GM12878 (cell line): Measurements from ENCODE around the gene CAB39. TPM values are rescaled to one million over a fixed set of nuclear protein-coding genes. Genes with fewer than 3 reads are reported as not detected.

Experiments
- CHD1 ChIP-seq: IDR thresholded peaks from 2 replicates; pipeline ENCODE4 v1.6.1; 2012; ENCODE audit warnings: low read depth, low read length, improper control_type of control experiment
- E4F1 ChIP-seq: fragments of 450-650 bp; IDR thresholded peaks from 2 replicates; pipeline ENCODE4 v1.6.1; 2018; ENCODE audit warnings: borderline replicate concordance, mild to moderate bottlenecking; ENCODE audit not compliant: partially characterized antibody
- GATAD2B ChIP-seq: fragments of 450-650 bp; conservative IDR thresholded peaks from 2 replicates; pipeline ENCODE4 v1.6.1; 2017; ENCODE audit warnings: low read depth, mild to moderate bottlenecking, moderate library complexity
- HDGF ChIP-seq: fragments of 450-650 bp; IDR thresholded peaks from 2 replicates; pipeline ENCODE4 v1.6.1; 2016; ENCODE audit warnings: antibody characterized with exemption
- JUND ChIP-seq: IDR thresholded peaks from 2 replicates; pipeline ENCODE4 v1.6.1; 2012; ENCODE audit warnings: low read depth, mild to moderate bottlenecking, low read length, improper control_type of control experiment, moderate library complexity
- MYC ChIP-seq: IDR thresholded peaks from 2 replicates; pipeline ENCODE4 v1.6.1; 2011; ENCODE audit warnings: mild to moderate bottlenecking, low read length, moderate library complexity, inconsistent platforms; ENCODE audit not compliant: insufficient read depth, insufficient replicate concordance, insufficient read length, severe bottlenecking
- NR2F1 ChIP-seq: fragments of 450-650 bp; conservative IDR thresholded peaks from 2 replicates; pipeline ENCODE4 v1.6.1; 2017; ENCODE audit warnings: mild to moderate bottlenecking
- PAX8 ChIP-seq: fragments of 450-650 bp; IDR thresholded peaks from 2 replicates; pipeline ENCODE4 v1.6.1; 2017; ENCODE audit warnings: mild to moderate bottlenecking, moderate library complexity
- POU2F2 ChIP-seq: IDR thresholded peaks from 3 replicates; pipeline ENCODE4 v1.6.1; 2011; ENCODE audit warnings: low read depth, mild to moderate bottlenecking, low read length, borderline replicate concordance
- RBBP5 ChIP-seq: fragments of 200-600 bp; sonication (generic); conservative IDR thresholded peaks from 2 replicates; pipeline ENCODE4 v1.6.1; 2016
- SIX5 ChIP-seq: IDR thresholded peaks from 2 replicates; pipeline ENCODE4 v1.6.1; 2011; ENCODE audit warnings: mild to moderate bottlenecking, low read depth, low read length, moderate library complexity; ENCODE audit not compliant: severe bottlenecking
- SPI1 ChIP-seq: IDR thresholded peaks from 2 replicates; pipeline ENCODE4 v1.6.1; 2011; ENCODE audit warnings: low read depth, mild to moderate bottlenecking, low read length, moderate library complexity, borderline replicate concordance; ENCODE audit not compliant: insufficient read depth
- SUPT20H ChIP-seq: IDR thresholded peaks from 2 replicates; pipeline ENCODE4 v1.6.1; 2011; ENCODE audit warnings: low read depth, mild to moderate bottlenecking, low read length, moderate library complexity, borderline replicate concordance; ENCODE audit not compliant: control insufficient read depth
- TAF1 ChIP-seq: IDR thresholded peaks from 2 replicates; pipeline ENCODE4 v1.6.1; 2011; ENCODE audit warnings: mild to moderate bottlenecking, low read depth, low read length, borderline replicate concordance
- TBL1XR1 ChIP-seq: IDR thresholded peaks from 2 replicates; pipeline ENCODE4 v1.6.1; 2012; ENCODE audit warnings: low read depth, low read length, improper control_type of control experiment
- WRNIP1 ChIP-seq: IDR thresholded peaks from 2 replicates; pipeline ENCODE4 v1.6.1; 2011; ENCODE audit warnings: low read depth, low read length, improper control_type of control experiment, borderline replicate concordance
- YY1 ChIP-seq: IDR thresholded peaks from 2 replicates; pipeline ENCODE4 v1.6.1; 2011; ENCODE audit warnings: low read depth, mild to moderate bottlenecking, low read length
- ZBED1 ChIP-seq: IDR thresholded peaks from 2 replicates; pipeline ENCODE4 v1.6.1; 2016; ENCODE audit warnings: borderline replicate concordance
- ZBTB40 ChIP-seq: fragments of 450-650 bp; IDR thresholded peaks from 2 replicates; pipeline ENCODE4 v1.6.1; 2016; ENCODE audit warnings: mild to moderate bottlenecking, moderate library complexity, borderline replicate concordance
- ZNF274 ChIP-seq: IDR thresholded peaks from one replicate; pipeline ENCODE4 v1.8.0; 2011; ENCODE audit not compliant: insufficient read length, insufficient read depth
- polyA plus RNA-seq, 11 experiments: library from polyadenylated mRNA; depleted of rRNA in 4 of 11; unstranded in 6 of 11; stranded (reverse) in 5 of 11; fragments of >200 nt; fragmentation: Nextera tagmentation in 4 of 11; fragmentation: Illumina TruSeq in 1 of 11; extraction: Ambion mirVana in 4 of 11; extraction: Trizol in 1 of 11; gene quantifications; 1 replicate in 1 of 11; 2 replicates in 10 of 11; pipeline versions ENCODE4 v1.2.1 to v1.2.3, GENCODE V29; 2011 to 2016; ENCODE audit warnings: inconsistent platforms in 2 of 11, missing spikeins in 2 of 11, low read depth in 1 of 11
- total RNA-seq, 4 experiments: library from RNA; depleted of rRNA in 3 of 4; stranded (reverse); fragments of >200 nt in 3 of 4; fragmentation: Illumina TruSeq in 1 of 4; extraction: Trizol in 1 of 4; gene quantifications; 2 replicates each; pipeline versions ENCODE4 v1.2.1 to v1.2.3, GENCODE V29; 2013 to 2021
- TF ChIP-seq, protein P1 (sequence below): fragments of 450-650 bp; IDR thresholded peaks from 2 replicates; pipeline ENCODE4 v1.6.1; 2017; ENCODE audit warnings: mild to moderate bottlenecking, low read depth, inconsistent platforms; ENCODE audit not compliant: poor library complexity, severe bottlenecking

Gene CAB39
- total and polyA plus RNA-seq, 10 of the 15 experiments (the other 5 are each of a cell fraction or from before 2014, with no cell fraction given): 13.3 to 129 (median 62.9) TPM

GRCh38 chr2:230668184-230668938 lies 44.3 kb upstream of the CAB39 start (continued):
- TF ChIP-seq ZNF274: no peak
- peak; percentile 21 for TF ChIP-seq SIX5
- no peak for TF ChIP-seq ZBTB40
- no peak for TF ChIP-seq JUND
- TF ChIP-seq MYC: peak; percentile 85
- TF ChIP-seq CHD1: no peak
- TF ChIP-seq SUPT20H: no peak
- TF ChIP-seq WRNIP1: no peak
- TF ChIP-seq RBBP5: no peak
- no peak for TF ChIP-seq ZBED1
- peak; percentile 89 for TF ChIP-seq SPI1
- TF ChIP-seq YY1: peak; percentile 59; the same call in 1 of the 2 replicates
- TF ChIP-seq, protein P1, sequence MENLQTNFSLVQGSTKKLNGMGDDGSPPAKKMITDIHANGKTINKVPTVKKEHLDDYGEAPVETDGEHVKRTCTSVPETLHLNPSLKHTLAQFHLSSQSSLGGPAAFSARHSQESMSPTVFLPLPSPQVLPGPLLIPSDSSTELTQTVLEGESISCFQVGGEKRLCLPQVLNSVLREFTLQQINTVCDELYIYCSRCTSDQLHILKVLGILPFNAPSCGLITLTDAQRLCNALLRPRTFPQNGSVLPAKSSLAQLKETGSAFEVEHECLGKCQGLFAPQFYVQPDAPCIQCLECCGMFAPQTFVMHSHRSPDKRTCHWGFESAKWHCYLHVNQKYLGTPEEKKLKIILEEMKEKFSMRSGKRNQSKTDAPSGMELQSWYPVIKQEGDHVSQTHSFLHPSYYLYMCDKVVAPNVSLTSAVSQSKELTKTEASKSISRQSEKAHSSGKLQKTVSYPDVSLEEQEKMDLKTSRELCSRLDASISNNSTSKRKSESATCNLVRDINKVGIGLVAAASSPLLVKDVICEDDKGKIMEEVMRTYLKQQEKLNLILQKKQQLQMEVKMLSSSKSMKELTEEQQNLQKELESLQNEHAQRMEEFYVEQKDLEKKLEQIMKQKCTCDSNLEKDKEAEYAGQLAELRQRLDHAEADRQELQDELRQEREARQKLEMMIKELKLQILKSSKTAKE: peak; percentile 16
- TF ChIP-seq HDGF: 0 out of 2 replicates have a peak, but pooled peaks have one; percentile 50
- peak; percentile 58 for TF ChIP-seq TAF1
- peak; percentile 5 for TF ChIP-seq E4F1
- TF ChIP-seq POU2F2: peak; percentile 63; the same call in 1 of the 3 replicates
- TF ChIP-seq TBL1XR1: 0 out of 2 replicates have a peak, but pooled peaks have one; percentile 54
- TF ChIP-seq GATAD2B: peak; percentile 77
- TF ChIP-seq NR2F1: peak; percentile 74
- no peak for TF ChIP-seq PAX8
